GM12865 (cell line): ENCODE results near the gene GDA.

ENCODE experiments used
- DNase-seq: peaks from one replicate; pipeline ENCODE4 v3.0.0; 2010; ENCODE audit warnings: low read depth
- H3K4me3 ChIP-seq: 2 replicates; pipeline ENCODE4 v1.5.1; 2011; ENCODE audit warnings: mild to moderate bottlenecking, low read depth, low read length, control low read depth
- TF ChIP-seq, protein P1 (sequence below): IDR thresholded peaks from 2 replicates; pipeline ENCODE4 v1.5.1; 2011; ENCODE audit warnings: low read length, control low read depth, low read depth, inconsistent platforms; ENCODE audit not compliant: insufficient read depth; ENCODE audit errors: missing control alignments

GDA gene

GRCh38 chr9:72294936-72295335 is 145.7 kb downstream of the GDA start:
- TF ChIP-seq, protein P1, sequence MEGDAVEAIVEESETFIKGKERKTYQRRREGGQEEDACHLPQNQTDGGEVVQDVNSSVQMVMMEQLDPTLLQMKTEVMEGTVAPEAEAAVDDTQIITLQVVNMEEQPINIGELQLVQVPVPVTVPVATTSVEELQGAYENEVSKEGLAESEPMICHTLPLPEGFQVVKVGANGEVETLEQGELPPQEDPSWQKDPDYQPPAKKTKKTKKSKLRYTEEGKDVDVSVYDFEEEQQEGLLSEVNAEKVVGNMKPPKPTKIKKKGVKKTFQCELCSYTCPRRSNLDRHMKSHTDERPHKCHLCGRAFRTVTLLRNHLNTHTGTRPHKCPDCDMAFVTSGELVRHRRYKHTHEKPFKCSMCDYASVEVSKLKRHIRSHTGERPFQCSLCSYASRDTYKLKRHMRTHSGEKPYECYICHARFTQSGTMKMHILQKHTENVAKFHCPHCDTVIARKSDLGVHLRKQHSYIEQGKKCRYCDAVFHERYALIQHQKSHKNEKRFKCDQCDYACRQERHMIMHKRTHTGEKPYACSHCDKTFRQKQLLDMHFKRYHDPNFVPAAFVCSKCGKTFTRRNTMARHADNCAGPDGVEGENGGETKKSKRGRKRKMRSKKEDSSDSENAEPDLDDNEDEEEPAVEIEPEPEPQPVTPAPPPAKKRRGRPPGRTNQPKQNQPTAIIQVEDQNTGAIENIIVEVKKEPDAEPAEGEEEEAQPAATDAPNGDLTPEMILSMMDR = no peak
- H3K4me3 ChIP-seq = no peak overlapping the region
- no peak for DNase-seq

GRCh38 chr9:72297516-72297915 is 148.3 kb downstream of the GDA start:
- no peak for DNase-seq
- no peak overlapping the region for H3K4me3 ChIP-seq
- TF ChIP-seq, protein P1 = no peak

DNA sequence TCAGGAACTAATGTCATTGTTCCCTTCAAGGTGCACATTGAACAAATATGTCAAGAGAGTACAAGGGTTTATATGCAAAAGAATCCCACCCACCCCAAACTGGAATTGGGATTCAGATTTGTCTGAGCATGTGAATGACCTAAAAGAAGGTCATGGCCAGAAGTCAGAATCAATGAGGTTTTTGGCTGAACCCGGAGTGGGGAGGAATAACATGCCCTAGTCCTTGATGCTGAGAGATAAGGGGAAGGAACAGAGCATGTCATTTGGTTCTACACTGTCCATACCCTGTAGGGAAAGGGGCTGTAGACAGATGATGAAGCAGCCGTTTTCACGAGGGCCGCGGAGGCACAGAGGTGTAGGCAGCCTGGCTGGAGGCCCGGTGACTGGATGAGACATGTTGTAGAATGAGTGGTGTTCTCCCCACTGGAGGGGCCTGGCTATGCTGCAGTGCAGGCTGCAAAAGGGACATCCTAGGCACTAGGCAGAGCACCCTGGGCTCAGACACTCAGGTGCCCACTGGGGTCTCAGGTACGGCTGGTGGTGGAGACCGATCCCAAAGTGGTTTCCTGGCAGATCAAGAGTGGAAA is 149.9 kb downstream of the GDA start:
- TF ChIP-seq, protein P1 = no peak

DNA sequence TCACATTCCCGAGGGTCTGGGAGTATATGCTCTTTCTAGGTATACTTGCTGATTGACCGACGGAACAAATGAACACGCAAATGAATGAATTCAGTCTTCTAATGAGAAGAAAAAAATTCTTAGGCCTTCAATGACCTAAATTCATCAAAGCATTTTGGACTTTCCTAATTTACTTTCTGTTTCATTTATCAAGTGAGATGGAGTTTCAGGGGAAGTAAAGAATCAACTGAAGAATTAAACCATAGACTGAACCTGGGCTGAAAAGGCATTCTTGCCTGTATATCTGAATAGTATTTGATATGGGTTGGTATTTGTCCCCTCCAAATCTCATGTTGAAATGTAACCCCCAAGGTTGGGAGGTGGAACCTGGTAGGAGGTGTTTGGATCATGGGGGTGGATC is 151.6 kb downstream of the GDA start:
- no peak for DNase-seq
- TF ChIP-seq, protein P1 = no peak
- H3K4me3 ChIP-seq = no peak overlapping the region

More for the DNA sequence above, 149.9 kb downstream of the GDA start:
- no peak for DNase-seq
- no peak overlapping the region for H3K4me3 ChIP-seq
